Right cardiac atrium (tissue), 5 donors: ENCODE data around the gene CHCHD5. TPM values are rescaled to one million over a fixed set of nuclear protein-coding genes. Genes with fewer than 3 reads are reported as not detected.

Source experiments
- ATAC-seq, 2 donors: fragments of 200-7000 bp; cut with Tn5 transposase; one replicate each; pipeline versions ENCODE4 v1.8.0 to v1.9.1; 2020; ENCODE audit warnings: moderate library complexity in 2 of 2, mild to moderate bottlenecking in 1 of 2
- DNase-seq, 3 donors: peaks; one replicate each; pipeline ENCODE4 v3.0.0-alpha.2; 2020
- H3K27ac ChIP-seq: one replicate; pipeline ENCODE4 v1.5.1; 2013; ENCODE audit warnings: mild to moderate bottlenecking, low read length, control low read depth, moderate library complexity
- H3K27me3 ChIP-seq: one replicate; pipeline ENCODE4 v1.6.1; 2013; ENCODE audit not compliant: control insufficient read depth, insufficient read depth
- H3K4me1 ChIP-seq: one replicate; pipeline ENCODE4 v1.6.1; 2013; ENCODE audit warnings: low read length; ENCODE audit not compliant: control insufficient read depth, insufficient read depth
- H3K4me3 ChIP-seq: one replicate; pipeline ENCODE4 v1.5.1; 2013; ENCODE audit warnings: low read length, control low read depth
- H3K9me3 ChIP-seq: one replicate; pipeline ENCODE4 v1.6.1; 2013; ENCODE audit warnings: low read length; ENCODE audit not compliant: control insufficient read depth
- WGBS: extraction: QIAGEN DNeasy Blood & Tissue Kit; methylation state at CpG from one replicate; pipeline ENCODE4 v1.1.7; 2013; 5-methylcytosine and 5-hydroxymethylcytosine counted together
- intact Hi-C, 4 donors: fragments of 100-400 bp; cut with DNase I; formaldehyde crosslinking; loops; one replicate each; pipeline versions ENCODE4 v1.11.0 to v1.14.0; 2022 to 2023
- polyA plus RNA-seq: library from polyadenylated mRNA; stranded (reverse); fragments of 200-250 nt; gene quantifications from one replicate; pipeline ENCODE4 v1.2.3, GENCODE V29; 2013
- total RNA-seq, 4 donors: library from RNA; stranded (reverse); fragmentation: NEBNext Ultra II Directional; extraction: Animal tissue kit (Norgen Biotek cat#: 25700); gene quantifications; one replicate each; pipeline ENCODE4 v1.2.1, GENCODE V29; 2021
- donor health status: healthy with polysubstance abuse.
- donor health status: DM: no; HTN: yes; CAD: no.
- donor health status: DM: no; HTN: no; CAD: no.
- donor health status: DM: no; HTN: yes; CAD: no; lungs with severe emphysema.
- donor health status: DM: yes; HTN: yes; CAD: no.

The CHCHD5 gene
- total and polyA plus RNA-seq, 5 donors = 26.5 to 37.2 (median 30.7) TPM

- 97% methylated on average over 18 of the region's 18 CpGs for WGBS
- H3K27ac ChIP-seq = no peak overlapping the region
Measured at GRCh38 chr2:112585873-112586464, 1.6 kb downstream of the CHCHD5 start.

GRCh38 chr2:112588611-112589045 lies 4.2 kb downstream of the CHCHD5 start:
- Histone ChIP-seq H3K27ac (no peak overlapping the region), H3K27me3 (no peaks in the 10 kb centered on the region), H3K4me3 (no peak overlapping the region), H3K4me1 (peaks cover 7% of the 10 kb centered on the region), H3K9me3 (no peaks in the 10 kb centered on the region)
- intact Hi-C loops = no loop called here
- peak in 1 of 3 donors; percentile 59 for DNase-seq
- 63% methylated on average over 6 of the region's 6 CpGs for WGBS
- ATAC-seq = no peak

More at GRCh38 chr2:112585873-112586464, 1.6 kb downstream of the CHCHD5 start:
- Histone ChIP-seq H3K27me3 (no peaks in the 10 kb centered on the region), H3K4me1 (peaks cover 7% of the 10 kb centered on the region), H3K4me3 (no peak overlapping the region), H3K9me3 (no peaks in the 10 kb centered on the region)
- DNase-seq (peak in 2 of 3 donors; percentile 59 to 61), ATAC-seq (no peak)
- intact Hi-C loops = no loop called here

- intact Hi-C loops = no loop called here
- Histone ChIP-seq H3K4me1 (peaks cover 2% of the 10 kb centered on the region), H3K4me3 (no peak overlapping the region), H3K27ac (no peak overlapping the region), H3K27me3 (no peaks in the 10 kb centered on the region), H3K9me3 (no peaks in the 10 kb centered on the region)
- DNase-seq (no peak), ATAC-seq (no peak)
- 88% methylated on average over 5 of the region's 5 CpGs for WGBS
Measured at GRCh38 chr2:112591413-112591812, 7.0 kb downstream of the CHCHD5 start.

- no peak overlapping the region for H3K27ac ChIP-seq
- no peaks in the 10 kb centered on the region for H3K27me3 ChIP-seq
- no peak overlapping the region for H3K4me3 ChIP-seq
- WGBS = 88% methylated on average over 4 of the region's 4 CpGs
- no peak for ATAC-seq
- no peaks in the 10 kb centered on the region for H3K4me1 ChIP-seq
- no peaks in the 10 kb centered on the region for H3K9me3 ChIP-seq
- intact Hi-C loops = no loop called here
- DNase-seq = no peak
Measured at GRCh38 chr2:112593736-112594135, 9.3 kb downstream of the CHCHD5 start.

- no peaks in the 10 kb centered on the region for H3K27me3 ChIP-seq
- WGBS = 96% methylated on average over 10 of the region's 10 CpGs
- H3K27ac ChIP-seq = no peak overlapping the region
- H3K4me1 ChIP-seq = no peaks in the 10 kb centered on the region
- intact Hi-C loops = no loop called here
- DNase-seq (no peak), ATAC-seq (no peak)
- H3K9me3 ChIP-seq = no peaks in the 10 kb centered on the region
- H3K4me3 ChIP-seq = no peak overlapping the region
Measured at GRCh38 chr2:112597537-112598322, 13.3 kb downstream of the CHCHD5 start.

- Histone ChIP-seq H3K4me3 (no peak overlapping the region), H3K27me3 (no peaks in the 10 kb centered on the region), H3K9me3 (no peaks in the 10 kb centered on the region), H3K4me1 (no peaks in the 10 kb centered on the region), H3K27ac (no peak overlapping the region)
- intact Hi-C loops = loop anchor here in 2 of 4 donors (2.0 to 5.0 kb wide), 2 partner anchors 126 to 127 kb away; no protein-coding TSS in a partner anchor
- DNase-seq (no peak), ATAC-seq (no peak)
- 81% methylated on average over 3 of the region's 3 CpGs for whole genome bisulfite sequencing
Measured at GRCh38 chr2:112600634-112601033, 16.2 kb downstream of the CHCHD5 start.

- Histone ChIP-seq H3K4me3 (no peak overlapping the region), H3K27ac (no peak overlapping the region), H3K9me3 (no peaks in the 10 kb centered on the region), H3K4me1 (no peaks in the 10 kb centered on the region), H3K27me3 (no peaks in the 10 kb centered on the region)
- ATAC-seq (no peak), DNase-seq (no peak)
- intact Hi-C loops = loop anchor here in 2 of 4 donors (2.0 to 5.0 kb wide), 2 partner anchors 125 to 126 kb away; no protein-coding TSS in a partner anchor
- WGBS = 94% methylated on average over 3 of the region's 3 CpGs
Measured at GRCh38 chr2:112601754-112602153, 17.3 kb downstream of the CHCHD5 start.

- Histone ChIP-seq H3K9me3 (no peaks in the 10 kb centered on the region), H3K27me3 (no peaks in the 10 kb centered on the region), H3K4me1 (no peaks in the 10 kb centered on the region), H3K4me3 (no peak overlapping the region), H3K27ac (no peak overlapping the region)
- intact Hi-C loops = loop anchor here in 1 of 4 donors (5.0 kb wide), 1 partner anchor 124 kb away; no protein-coding TSS in a partner anchor
- WGBS = 94% methylated on average over 3 of the region's 3 CpGs
- DNase-seq = no peak
- ATAC-seq = no peak
Measured at GRCh38 chr2:112602917-112603316, 18.5 kb downstream of the CHCHD5 start.

- WGBS = 94% methylated on average over 2 of the region's 2 CpGs
Measured at GRCh38 chr2:112603731-112604130, 19.3 kb downstream of the CHCHD5 start.

GRCh38 chr2:112604952-112605351 lies 20.5 kb downstream of the CHCHD5 start:
- H3K9me3 ChIP-seq = no peaks in the 10 kb centered on the region
- H3K4me3 ChIP-seq = no peak overlapping the region
- intact Hi-C loops = loop anchor here in 1 of 4 donors (5.0 kb wide), 1 partner anchor 122 kb away; no protein-coding TSS in a partner anchor
- ATAC-seq (no peak), DNase-seq (no peak)
- WGBS = 83% methylated on average over 4 of the region's 4 CpGs
- no peak overlapping the region for H3K27ac ChIP-seq
- no peaks in the 10 kb centered on the region for H3K4me1 ChIP-seq
- no peaks in the 10 kb centered on the region for H3K27me3 ChIP-seq

More at GRCh38 chr2:112603731-112604130, 19.3 kb downstream of the CHCHD5 start:
- intact Hi-C loops = loop anchor here in 1 of 4 donors (5.0 kb wide), 1 partner anchor 124 kb away; no protein-coding TSS in a partner anchor
- DNase-seq = no peak
- no peaks in the 10 kb centered on the region for H3K4me1 ChIP-seq
- no peak overlapping the region for H3K4me3 ChIP-seq
- ATAC-seq = no peak
- H3K9me3 ChIP-seq = no peaks in the 10 kb centered on the region
- no peak overlapping the region for H3K27ac ChIP-seq
- H3K27me3 ChIP-seq = no peaks in the 10 kb centered on the region

GRCh38 chr2:112605926-112606325 lies 21.5 kb downstream of the CHCHD5 start:
- H3K27me3 ChIP-seq = no peaks in the 10 kb centered on the region
- H3K4me1 ChIP-seq = no peaks in the 10 kb centered on the region
- 87% methylated on average over 5 of the region's 5 CpGs for WGBS
- no peak for ATAC-seq
- no peak for DNase-seq
- no peaks in the 10 kb centered on the region for H3K9me3 ChIP-seq
- intact Hi-C loops = no loop called here
- H3K27ac ChIP-seq = no peak overlapping the region
- no peak overlapping the region for H3K4me3 ChIP-seq
